GM18505 (cell line): ENCODE data around the gene GALR1.
"Not testable (repeated sequence)": the region's sequence is repeated elsewhere in the genome, so short reads cannot be mapped to it uniquely, and the experiment has no call there.

ENCODE experiments used
- ATAC-seq: cut with Tn5 transposase; IDR thresholded peaks from one replicate; pipeline ENCODE4 v1.9.1; 2021; ENCODE audit not compliant: unreplicated experiment
- POLR2A ChIP-seq: IDR thresholded peaks from 4 replicates; pipeline ENCODE4 v1.6.1; 2011; ENCODE audit warnings: borderline replicate concordance; ENCODE audit not compliant: insufficient read depth, insufficient read length; ENCODE audit errors: extremely low read depth

Gene GALR1

DNA sequence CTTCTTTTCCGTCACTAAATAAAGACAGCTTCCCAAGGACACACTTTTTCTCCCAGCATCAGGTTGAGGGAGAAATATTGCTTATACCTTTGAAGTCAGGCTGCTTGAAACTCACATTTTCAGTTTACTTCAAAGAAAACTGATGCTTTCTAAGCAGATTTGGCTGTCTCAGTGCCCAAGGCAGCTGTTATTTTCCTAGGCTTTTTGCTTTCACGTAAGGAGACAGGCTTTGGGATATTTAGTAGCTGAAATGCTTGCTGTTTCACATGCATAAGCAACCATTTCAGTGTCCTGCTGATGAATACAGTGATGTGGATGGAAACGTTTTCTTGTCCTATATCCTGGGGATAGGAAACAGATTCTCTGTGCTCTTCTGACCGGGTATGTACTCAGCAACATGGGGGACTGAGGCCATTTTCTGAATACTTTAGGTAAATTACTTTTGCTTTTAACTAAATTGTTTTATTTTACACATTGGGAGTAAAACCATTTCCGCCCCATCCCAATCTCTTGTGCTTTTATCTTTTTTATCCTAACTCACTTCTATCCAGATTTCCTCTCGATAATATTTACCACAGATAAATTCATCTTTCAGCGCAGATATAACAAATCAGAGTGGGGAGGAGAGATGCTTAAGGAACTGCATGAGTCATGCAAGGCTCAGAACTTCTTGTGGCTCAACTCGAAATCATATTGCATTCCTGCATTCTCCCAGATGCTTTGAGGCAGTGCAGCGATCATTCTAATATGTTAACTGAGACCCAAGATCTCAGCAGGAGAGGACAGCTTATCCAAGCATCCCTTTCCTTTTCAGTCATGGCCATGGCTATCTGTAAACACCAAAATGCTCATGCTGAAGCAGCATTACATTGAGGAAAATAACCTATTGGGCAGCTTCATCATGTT lies 22.2 kb downstream of the GALR1 start:
- no peak for TF ChIP-seq POLR2A
- no peak for ATAC-seq

DNA sequence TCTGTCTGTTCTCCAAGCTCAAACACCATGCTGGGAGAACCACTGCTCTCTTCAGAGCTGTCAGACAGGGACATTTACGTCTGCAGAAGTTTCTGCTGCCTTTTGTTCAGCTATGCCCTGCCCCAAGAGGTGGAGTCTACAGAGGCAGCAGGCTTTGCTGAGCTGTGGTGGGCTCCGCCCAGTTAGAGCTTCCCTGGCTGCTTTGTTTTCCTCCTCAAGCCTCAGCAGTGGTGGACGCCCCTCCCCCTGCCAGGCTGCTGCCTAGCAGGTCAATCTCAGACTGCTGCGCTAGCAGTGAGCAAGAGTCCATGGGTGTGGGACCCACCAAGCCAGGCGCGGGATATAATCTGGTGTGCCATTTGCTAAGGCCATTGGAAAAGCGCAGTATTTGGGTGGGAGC lies 41.2 kb downstream of the GALR1 start:
- not testable (repeated sequence) for ATAC-seq

DNA sequence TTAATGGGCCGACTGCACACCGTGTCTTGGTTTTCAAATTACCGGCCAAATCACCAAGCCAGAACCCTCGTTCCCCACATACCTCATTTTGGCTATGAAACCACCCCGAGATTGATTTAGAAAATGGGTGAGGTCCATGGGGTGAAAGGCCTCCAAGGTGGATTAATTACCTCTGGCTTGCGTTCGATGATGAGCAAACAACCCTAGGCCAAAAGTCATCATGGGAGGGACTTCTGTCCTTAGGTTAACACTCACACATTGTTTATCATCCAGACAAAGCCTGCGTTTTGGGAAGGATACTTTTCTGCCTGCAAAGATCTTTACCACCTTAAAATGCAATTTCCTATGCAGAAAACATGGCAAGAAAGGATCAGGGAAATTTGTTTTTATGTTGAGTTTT lies 48.5 kb downstream of the GALR1 start:
- ATAC-seq, result no peak
- no peak for TF ChIP-seq POLR2A

DNA sequence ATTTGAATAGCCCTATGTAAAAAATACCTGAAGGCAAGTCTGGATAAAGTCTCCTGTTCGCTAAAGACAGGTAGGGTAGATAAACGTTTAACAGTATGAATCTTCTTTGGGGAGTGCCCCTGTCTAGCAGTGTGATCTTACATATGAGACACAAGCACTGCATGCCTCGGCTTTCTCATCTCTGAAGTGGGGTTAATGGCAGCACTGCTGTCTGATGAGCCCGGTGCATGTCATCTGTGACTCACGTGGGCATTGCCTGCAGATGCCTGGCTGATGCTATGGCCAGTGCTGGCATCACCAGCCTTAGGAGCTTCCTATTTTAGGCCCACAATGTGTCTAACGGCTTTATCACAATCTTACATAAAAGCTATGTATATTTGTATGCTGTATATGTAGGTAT lies 50.1 kb downstream of the GALR1 start:
- TF ChIP-seq POLR2A, result no peak
- no peak for ATAC-seq

DNA sequence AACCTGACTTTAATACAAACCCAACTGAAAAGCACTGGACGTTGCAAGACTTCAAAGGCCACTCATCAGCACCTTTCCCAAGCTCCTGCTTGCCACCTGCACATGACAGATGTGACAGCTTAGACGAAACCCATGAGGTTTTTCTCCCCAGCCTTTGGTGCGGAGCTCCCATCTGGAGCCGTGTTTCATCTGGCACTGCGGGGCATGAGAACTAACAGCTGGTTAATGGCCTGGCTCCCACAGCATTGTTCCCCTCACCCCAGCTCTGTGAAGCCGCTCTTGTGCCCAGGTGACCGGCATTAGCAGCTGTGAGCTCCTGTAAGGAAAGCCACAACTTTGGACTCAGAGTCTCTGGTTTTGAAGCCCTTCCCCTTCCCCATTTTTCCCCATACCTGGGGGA lies 50.9 kb downstream of the GALR1 start:
- ATAC-seq, result no peak
- TF ChIP-seq POLR2A, result no peak

DNA sequence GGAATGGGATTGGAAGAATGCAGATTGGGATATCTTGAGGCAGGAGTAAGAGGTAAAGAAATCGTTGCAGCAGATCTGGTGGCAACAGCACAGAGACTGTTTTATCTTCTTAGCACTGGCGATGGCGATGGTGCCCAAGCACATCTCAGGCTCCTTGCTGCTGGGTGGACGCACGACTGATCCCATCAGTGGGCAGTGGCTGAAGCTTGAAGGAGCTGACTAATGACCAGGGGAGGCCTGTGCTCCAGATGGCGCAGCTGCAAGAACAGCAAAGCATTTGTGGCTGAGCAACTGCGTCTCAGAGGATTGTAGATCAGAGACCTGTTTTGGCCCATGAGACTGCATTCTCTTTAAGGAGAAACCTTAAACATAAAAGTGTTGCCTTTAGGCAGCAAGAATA lies 54.6 kb downstream of the GALR1 start:
- no peak for ATAC-seq
- no peak for TF ChIP-seq POLR2A

DNA sequence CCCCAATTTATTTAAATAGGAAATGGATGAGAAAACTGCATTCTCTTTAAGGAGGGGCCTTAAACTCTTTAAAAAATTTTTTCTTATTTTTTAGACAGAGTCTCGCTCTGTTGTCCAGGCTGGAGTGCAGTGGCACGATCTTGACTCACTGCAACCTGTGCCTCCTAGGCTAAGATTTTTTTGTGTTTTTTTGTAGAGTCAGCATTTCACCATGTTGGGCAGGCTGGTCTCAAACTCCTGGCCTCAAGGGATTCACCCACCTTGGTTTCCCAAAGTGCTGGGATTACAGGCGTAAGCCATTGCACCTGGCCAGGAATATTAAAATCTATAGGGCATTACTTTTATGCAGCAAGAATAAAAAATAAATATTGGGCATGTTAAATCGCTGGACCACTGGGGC lies 56.0 kb downstream of the GALR1 start:
- no peak for TF ChIP-seq POLR2A
- ATAC-seq, result no peak

DNA sequence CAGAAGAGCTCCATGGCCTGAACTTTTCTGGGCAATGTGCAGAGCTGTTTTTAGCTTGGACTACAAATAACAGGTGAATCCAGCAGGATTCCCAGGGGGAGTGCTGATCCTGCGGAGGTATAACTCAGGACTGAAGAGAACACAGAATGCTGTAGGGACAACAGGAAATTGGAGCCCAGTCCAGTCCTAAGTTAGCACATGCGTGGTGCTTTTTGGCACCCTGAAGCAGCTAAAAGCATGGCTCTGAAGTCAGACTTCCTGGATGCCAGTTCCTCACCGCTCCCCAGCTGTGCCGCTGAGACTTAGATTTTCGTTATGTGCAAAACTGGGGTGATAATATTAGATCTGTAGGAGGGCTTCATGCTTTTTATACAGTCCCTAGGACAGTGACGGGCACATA lies 58.6 kb downstream of the GALR1 start:
- ATAC-seq, result no peak
- no peak for TF ChIP-seq POLR2A

DNA sequence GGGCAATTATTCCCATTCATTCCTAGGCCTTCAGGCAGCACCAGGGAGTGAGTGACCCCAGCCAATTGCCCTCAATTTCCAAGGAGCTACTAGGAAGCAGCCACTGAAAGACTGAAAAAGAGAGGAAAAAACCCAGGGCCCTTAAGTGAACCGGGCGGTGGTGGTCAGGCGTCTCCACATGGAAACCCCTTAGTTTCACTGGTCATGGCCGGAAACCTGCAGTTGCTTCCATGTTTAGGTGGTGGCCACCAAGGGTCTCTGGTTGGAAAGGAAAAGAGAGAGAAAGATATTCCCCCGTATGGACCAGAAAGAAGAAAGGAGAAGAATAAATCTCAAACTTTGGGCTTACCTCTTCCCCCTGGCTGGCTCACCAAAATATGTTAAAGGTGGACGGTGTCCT lies 64.9 kb downstream of the GALR1 start:
- ATAC-seq, result no peak

DNA sequence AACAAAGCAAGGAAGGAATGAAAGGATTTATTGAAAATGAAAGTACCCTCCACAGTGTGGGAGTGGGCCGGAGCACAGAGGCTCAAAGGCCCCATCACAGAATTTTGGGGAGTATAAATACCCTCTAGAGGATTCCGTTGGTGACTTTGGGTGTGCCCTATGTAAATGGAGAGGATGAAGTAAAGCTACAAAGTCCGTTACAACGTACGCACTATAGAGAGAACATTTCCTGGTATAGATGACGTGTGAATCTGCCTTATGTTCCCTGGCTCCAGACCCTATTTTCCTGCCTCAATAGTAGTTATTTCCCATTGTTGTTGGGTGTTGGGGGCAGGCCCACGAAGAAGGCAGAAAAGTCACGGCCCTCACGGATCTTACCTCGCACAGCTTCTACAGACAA lies 65.3 kb downstream of the GALR1 start:
- no peak for TF ChIP-seq POLR2A
- ATAC-seq, result no peak

More for the DNA sequence above, 64.9 kb downstream of the GALR1 start:
- TF ChIP-seq POLR2A, result no peak

DNA sequence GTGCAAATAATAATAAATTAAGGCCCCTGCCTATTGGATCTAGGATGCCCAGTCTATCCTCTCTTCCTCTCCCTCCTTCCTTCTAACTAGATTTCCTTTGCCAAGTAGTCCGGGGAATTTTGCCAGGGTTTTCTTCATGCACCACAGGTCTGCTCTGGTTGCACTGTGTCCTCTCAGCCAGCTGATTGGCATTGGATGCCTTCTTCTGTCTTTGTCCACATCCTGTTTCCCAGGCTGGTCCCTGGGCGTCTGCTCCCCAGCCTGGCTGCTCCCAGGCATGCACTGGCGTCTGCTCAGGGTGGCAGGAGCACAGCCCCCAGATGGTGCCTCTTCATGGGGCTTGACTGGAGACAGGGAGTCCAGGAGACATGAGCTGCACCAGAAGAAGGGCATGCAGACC lies 66.4 kb downstream of the GALR1 start:
- no peak for TF ChIP-seq POLR2A
- ATAC-seq, result no peak

DNA sequence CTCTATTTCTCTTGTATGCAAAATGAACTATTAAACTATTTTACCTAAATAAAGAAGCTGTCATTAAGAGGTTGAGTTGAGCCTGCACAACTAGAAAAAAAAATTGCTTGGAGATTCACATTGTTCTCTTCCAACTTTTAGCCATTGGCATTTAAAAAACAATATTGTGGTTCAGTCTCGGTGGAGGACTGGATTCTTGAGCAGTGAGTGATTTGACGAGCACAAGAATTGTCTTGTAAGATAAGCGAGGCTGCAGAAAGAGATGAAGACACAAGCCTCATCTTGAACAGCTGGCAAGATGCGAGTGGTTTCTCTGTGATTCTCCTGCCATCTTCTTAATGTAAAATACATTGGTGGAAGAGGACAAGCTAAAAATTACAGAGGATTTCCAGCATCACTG lies 67.0 kb downstream of the GALR1 start:
- ATAC-seq, result no peak
- no peak for TF ChIP-seq POLR2A

DNA sequence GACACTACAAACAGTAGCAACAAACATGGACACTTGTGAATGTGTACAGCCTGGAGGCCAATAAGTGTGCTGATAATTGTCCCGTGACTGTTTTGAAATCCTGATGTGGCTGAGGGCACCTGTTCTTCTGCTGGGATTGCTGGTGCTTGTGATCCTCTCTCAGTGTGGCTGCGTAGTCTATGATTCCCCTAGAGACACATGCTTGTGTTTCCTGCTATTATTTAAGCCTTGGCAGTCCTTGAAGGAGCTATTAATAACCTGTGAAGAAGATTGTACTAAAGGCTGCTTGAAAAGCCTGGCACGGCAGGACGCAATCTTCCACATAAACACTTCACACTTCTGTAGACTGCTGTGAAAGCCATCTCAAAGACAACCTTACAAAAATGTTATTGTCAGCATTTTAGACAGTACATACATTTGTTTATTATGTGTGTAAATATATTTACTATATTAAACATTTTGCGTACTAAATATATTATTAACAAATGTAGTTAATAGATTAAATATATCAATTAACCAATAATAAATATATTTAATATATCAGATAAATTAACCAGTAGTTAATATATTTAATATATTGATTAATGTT lies 71.4 kb downstream of the GALR1 start:
- no peak for TF ChIP-seq POLR2A
- ATAC-seq, result no peak
